ENCODE results near the gene HECTD1. TPM values are rescaled to one million over a fixed set of nuclear protein-coding genes. Genes with fewer than 3 reads are reported as not detected.

The HECTD1 gene
- total RNA-seq, 1 donor from 2014 or later, result 291 TPM

- peaks cover 9% of the 10 kb centered on the region for H3K36me3 ChIP-seq (ENCODE audit: control insufficient read depth, insufficient read depth, low read length)
- H3K27me3 ChIP-seq (ENCODE audit: control insufficient read depth, insufficient read depth, low read length), result no peaks in the 10 kb centered on the region
- no peak for DNase-seq (ENCODE audit: low read depth)
- no peak overlapping the region for H3K4me3 ChIP-seq (ENCODE audit: low read depth, low read length)
- TF ChIP-seq, protein P1, sequence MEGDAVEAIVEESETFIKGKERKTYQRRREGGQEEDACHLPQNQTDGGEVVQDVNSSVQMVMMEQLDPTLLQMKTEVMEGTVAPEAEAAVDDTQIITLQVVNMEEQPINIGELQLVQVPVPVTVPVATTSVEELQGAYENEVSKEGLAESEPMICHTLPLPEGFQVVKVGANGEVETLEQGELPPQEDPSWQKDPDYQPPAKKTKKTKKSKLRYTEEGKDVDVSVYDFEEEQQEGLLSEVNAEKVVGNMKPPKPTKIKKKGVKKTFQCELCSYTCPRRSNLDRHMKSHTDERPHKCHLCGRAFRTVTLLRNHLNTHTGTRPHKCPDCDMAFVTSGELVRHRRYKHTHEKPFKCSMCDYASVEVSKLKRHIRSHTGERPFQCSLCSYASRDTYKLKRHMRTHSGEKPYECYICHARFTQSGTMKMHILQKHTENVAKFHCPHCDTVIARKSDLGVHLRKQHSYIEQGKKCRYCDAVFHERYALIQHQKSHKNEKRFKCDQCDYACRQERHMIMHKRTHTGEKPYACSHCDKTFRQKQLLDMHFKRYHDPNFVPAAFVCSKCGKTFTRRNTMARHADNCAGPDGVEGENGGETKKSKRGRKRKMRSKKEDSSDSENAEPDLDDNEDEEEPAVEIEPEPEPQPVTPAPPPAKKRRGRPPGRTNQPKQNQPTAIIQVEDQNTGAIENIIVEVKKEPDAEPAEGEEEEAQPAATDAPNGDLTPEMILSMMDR (IDR thresholded peaks at IDR 0.05; ENCODE audit: insufficient read depth, low read length, severe bottlenecking), result no peak
- FAIRE-seq, result no peak
Measured at GRCh38 chr14:31203414-31203742, 4.2 kb downstream of the HECTD1 start.

GRCh38 chr14:31201111-31201510 lies 6.5 kb downstream of the HECTD1 start:
- H3K4me3 ChIP-seq (ENCODE audit: low read depth, low read length), result no peak overlapping the region
- DNase-seq (ENCODE audit: low read depth), result no peak
- H3K36me3 ChIP-seq (ENCODE audit: control insufficient read depth, insufficient read depth, low read length), result peaks cover 9% of the 10 kb centered on the region
- TF ChIP-seq, protein P1 (IDR thresholded peaks at IDR 0.05; ENCODE audit: insufficient read depth, low read length, severe bottlenecking), result no peak
- no peaks in the 10 kb centered on the region for H3K27me3 ChIP-seq (ENCODE audit: control insufficient read depth, insufficient read depth, low read length)
- FAIRE-seq, result no peak

DNA sequence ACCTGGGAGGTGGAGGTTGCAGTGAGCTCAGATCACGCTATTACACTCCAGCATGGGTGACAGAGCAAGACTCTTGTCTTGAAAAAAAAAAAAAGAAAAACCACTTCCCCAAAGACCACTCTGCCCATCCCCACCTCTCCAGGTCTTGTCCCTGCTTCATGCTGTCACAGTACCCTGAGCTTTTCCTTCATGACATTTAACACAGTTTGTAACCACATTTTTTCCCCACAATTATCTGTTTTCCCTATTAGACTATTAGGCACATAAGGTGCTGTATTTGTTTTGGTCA lies 6.9 kb downstream of the HECTD1 start:
- no peak for DNase-seq (ENCODE audit: low read depth)
- H3K27me3 ChIP-seq (ENCODE audit: control insufficient read depth, insufficient read depth, low read length), result no peaks in the 10 kb centered on the region
- H3K36me3 ChIP-seq (ENCODE audit: control insufficient read depth, insufficient read depth, low read length), result peaks cover 9% of the 10 kb centered on the region
- H3K4me3 ChIP-seq (ENCODE audit: low read depth, low read length), result no peak overlapping the region
- FAIRE-seq, result no peak
- TF ChIP-seq, protein P1 (IDR thresholded peaks at IDR 0.05; ENCODE audit: insufficient read depth, low read length, severe bottlenecking), result no peak

DNA sequence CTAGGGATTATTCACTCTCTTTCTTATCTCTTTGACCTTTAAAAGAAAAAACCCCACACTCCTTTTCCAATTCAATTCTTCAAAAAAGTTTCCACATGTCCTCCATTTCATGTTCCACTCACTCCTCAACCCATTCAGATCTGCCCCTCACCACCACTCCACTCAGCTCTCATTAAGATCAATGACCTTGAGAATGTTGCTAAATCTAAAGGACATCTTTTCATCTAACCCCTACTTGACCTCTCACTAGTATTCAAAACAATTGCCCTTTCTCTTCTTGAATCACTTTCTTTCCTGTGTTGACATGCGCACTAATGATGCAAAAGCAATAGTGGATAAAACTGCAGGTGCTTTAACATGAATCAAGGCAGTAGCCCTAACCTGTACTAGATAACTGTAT lies 9.9 kb downstream of the HECTD1 start:
- no peaks in the 10 kb centered on the region for H3K27me3 ChIP-seq (ENCODE audit: control insufficient read depth, insufficient read depth, low read length)
- no peak for FAIRE-seq
- H3K4me3 ChIP-seq (ENCODE audit: low read depth, low read length), result no peak overlapping the region
- H3K36me3 ChIP-seq (ENCODE audit: control insufficient read depth, insufficient read depth, low read length), result peaks cover 5% of the 10 kb centered on the region
- TF ChIP-seq, protein P1 (IDR thresholded peaks at IDR 0.05; ENCODE audit: insufficient read depth, low read length, severe bottlenecking), result no peak
- no peak for DNase-seq (ENCODE audit: low read depth)

- DNase-seq (ENCODE audit: low read depth) (no peak), FAIRE-seq (no peak)
- no peaks in the 10 kb centered on the region for H3K27me3 ChIP-seq (ENCODE audit: control insufficient read depth, insufficient read depth, low read length)
- TF ChIP-seq, protein P1 (IDR thresholded peaks at IDR 0.05; ENCODE audit: insufficient read depth, low read length, severe bottlenecking), result no peak
- peaks cover 3% of the 10 kb centered on the region for H3K36me3 ChIP-seq (ENCODE audit: control insufficient read depth, insufficient read depth, low read length)
- H3K4me3 ChIP-seq (ENCODE audit: low read depth, low read length), result no peak overlapping the region
Measured at GRCh38 chr14:31196839-31197492, 10.6 kb downstream of the HECTD1 start.

- H3K4me3 ChIP-seq (ENCODE audit: low read depth, low read length), result no peak overlapping the region
- no peaks in the 10 kb centered on the region for H3K27me3 ChIP-seq (ENCODE audit: control insufficient read depth, insufficient read depth, low read length)
- TF ChIP-seq, protein P1 (IDR thresholded peaks at IDR 0.05; ENCODE audit: insufficient read depth, low read length, severe bottlenecking), result no peak
- DNase-seq (ENCODE audit: low read depth) (no peak), FAIRE-seq (no peak)
- no peaks in the 10 kb centered on the region for H3K36me3 ChIP-seq (ENCODE audit: control insufficient read depth, insufficient read depth, low read length)
Measured at GRCh38 chr14:31194661-31195060, 12.9 kb downstream of the HECTD1 start.
